Measurements from ENCODE around the gene NOL7. TPM values are rescaled to one million over a fixed set of nuclear protein-coding genes. Genes with fewer than 3 reads are reported as not detected.

Gene NOL7
- total and polyA plus RNA-seq, 2 donors (not counting 3 experiments of a cell fraction or from before 2014, with no cell fraction given) = 36.3 to 80.0 TPM

- intact Hi-C loops (cut with micrococcal nuclease) (no loop called here), dilution Hi-C loops (cut with MboI; ENCODE audit: extremely low pct_ligation_motif_present, low sequenced_read_pairs) (no loop called here)
- H3K4me2 ChIP-seq (ENCODE audit: insufficient read depth, low read length) = no peak overlapping the region
- no peak overlapping the region for H3K9ac ChIP-seq (replicated peaks; ENCODE audit: extremely low read depth, insufficient read depth, low read length)
- no peaks in the 10 kb centered on the region for H3K36me3 ChIP-seq (ENCODE audit: control insufficient read depth in 2 of 2, extremely low read depth in 1 of 2, insufficient read depth in 2 of 2, low read length in 2 of 2)
- peaks cover 91% of the 10 kb centered on the region for H3K79me2 ChIP-seq (ENCODE audit: control insufficient read depth, insufficient read depth, low read length)
- DNase-seq (ENCODE audit: low read depth, low spot score) (no peak), FAIRE-seq (no peak)
- H2AFZ ChIP-seq (ENCODE audit: low read depth, low read length) = no peak overlapping the region
- no peaks in the 10 kb centered on the region for H3K9me1 ChIP-seq (replicated peaks; ENCODE audit: control insufficient read depth, extremely low read depth, insufficient read depth, low read length)
- H3K27me3 ChIP-seq (ENCODE audit: control insufficient read depth in 2 of 2, insufficient read depth in 2 of 2, low read length in 2 of 2) = no peaks in the 10 kb centered on the region
- ChIA-PET CTCF (interaction anchor here (1.8 kb wide), 1 partner anchor 11 kb away, joined by 5 read pairs; no protein-coding TSS in a partner anchor), POLR2A (interaction anchor here (0.9 kb wide), 1 partner anchor 9 kb away, joined by 3 read pairs; no protein-coding TSS in a partner anchor)
- peaks cover 15% of the 10 kb centered on the region for H4K20me1 ChIP-seq (replicated peaks; ENCODE audit: control insufficient read depth, extremely low read depth, insufficient read depth, low read length)
- H3K9me3 ChIP-seq (replicated peaks; ENCODE audit: control insufficient read depth, insufficient read depth, low read length) = no peaks in the 10 kb centered on the region
- TF ChIP-seq EZH2 (IDR thresholded peaks at IDR 0.05; ENCODE audit: borderline replicate concordance, low read depth, low read length, severe bottlenecking) (no peak), CTCF (IDR thresholded peaks at IDR 0.05; ENCODE audit: extremely low read depth in 1 of 2, insufficient read depth in 1 of 2, low read depth in 1 of 2, low read length in 2 of 2) (no peak), JUN (IDR thresholded peaks at IDR 0.05; ENCODE audit: borderline replicate concordance, insufficient read depth, insufficient read length, low read depth) (no peak), POLR2AphosphoS5 (IDR thresholded peaks at IDR 0.05; ENCODE audit: insufficient read depth, low read depth, low read length) (no peak), MYC (IDR thresholded peaks at IDR 0.05; ENCODE audit: low read depth, low read length) (no peak), MAX (IDR thresholded peaks at IDR 0.05; ENCODE audit: insufficient read depth, insufficient read length) (no peak), GATA2 (IDR thresholded peaks at IDR 0.05; ENCODE audit: insufficient read depth, insufficient read length, low read depth, low read length) (no peak), FOS (IDR thresholded peaks at IDR 0.05; ENCODE audit: borderline replicate concordance, insufficient read depth, low read length) (no peak), POLR2A (IDR thresholded peaks at IDR 0.05; ENCODE audit: low read depth, low read length) (no peak)
- no TSS peak for BruUV-seq (replicated peaks)
- no peak overlapping the region for H3K27ac ChIP-seq (ENCODE audit: insufficient read depth, low read depth, low read length)
- no peak overlapping the region for H3K4me3 ChIP-seq (replicated peaks in 1 of 3; ENCODE audit: insufficient read depth in 1 of 3, low read depth in 1 of 3, low read length in 3 of 3)
- no peaks in the 10 kb centered on the region for H3K4me1 ChIP-seq (ENCODE audit: control insufficient read depth, extremely low read depth, insufficient read depth, low read length)
Observed at GRCh38 chr6:13669476-13669875, 54.3 kb downstream of the NOL7 start.

Other genes with a start within 250 kb of the NOL7 start
- gene GFOD1, start 127.7 kb upstream of the NOL7 start, total RNA-seq = 24.1 and 26.3 TPM in 2 replicates
- 10.8 and 12.1 TPM in 2 replicates for gene GFOD1, start 127.7 kb upstream of the NOL7 start, polyA plus RNA-seq
- 7.2 and 8.0 TPM in 2 replicates for gene SIRT5, start 40.7 kb upstream of the NOL7 start, total RNA-seq
- 3.3 and 4.7 TPM in 2 replicates for gene SIRT5, start 40.7 kb upstream of the NOL7 start, polyA plus RNA-seq
- gene RANBP9, start 96.5 kb downstream of the NOL7 start, total RNA-seq = 40.2 and 44.4 TPM in 2 replicates
- gene RANBP9, start 96.5 kb downstream of the NOL7 start, polyA plus RNA-seq = 12.8 and 15.1 TPM in 2 replicates
- 18.5 and 21.2 TPM in 2 replicates for gene MCUR1, start 199.2 kb downstream of the NOL7 start, total RNA-seq
- 5.0 and 6.2 TPM in 2 replicates for gene MCUR1, start 199.2 kb downstream of the NOL7 start, polyA plus RNA-seq